Ascending aorta (tissue), 2 donors: Measurements from ENCODE around the gene DIDO1. TPM values are rescaled to one million over a fixed set of nuclear protein-coding genes. Genes with fewer than 3 reads are reported as not detected.

Experiments
- DNase-seq, 2 donors: peaks; one replicate each; pipeline ENCODE4 v3.0.0-alpha.2; 2019; ENCODE audit warnings: low spot score in 2 of 2
- H3K27ac ChIP-seq, 2 donors: fragments of 200-600 bp; sonication (generic); one replicate each; pipeline ENCODE4 v1.5.1; 2016 to 2017; ENCODE audit warnings: mild to moderate bottlenecking in 1 of 2
- H3K27me3 ChIP-seq: fragments of 200-600 bp; sonication (generic); one replicate; pipeline ENCODE4 v1.5.1; 2017
- H3K36me3 ChIP-seq, 2 donors: fragments of 200-600 bp; sonication (generic); one replicate each; pipeline ENCODE4 v1.5.1; 2016
- H3K4me1 ChIP-seq, 2 donors: fragments of 200-600 bp; sonication (generic); one replicate each; pipeline ENCODE4 v1.5.1; 2016 to 2017; ENCODE audit warnings: mild to moderate bottlenecking in 1 of 2
- H3K4me3 ChIP-seq, 2 donors: fragments of 200-600 bp; sonication (generic); one replicate each; pipeline ENCODE4 v1.5.1; 2016 to 2017; ENCODE audit warnings: mild to moderate bottlenecking in 1 of 2
- H3K9me3 ChIP-seq, 2 donors: fragments of 200-600 bp; sonication (generic); one replicate each; pipeline ENCODE4 v1.5.1; 2016
- intact Hi-C: fragments of 100-400 bp; cut with DNase I; formaldehyde crosslinking; loops from one replicate; pipeline ENCODE4 v1.15.1; 2023
- total RNA-seq: library from RNA; depleted of rRNA; stranded (reverse); fragments of >200 nt; gene quantifications from one replicate; pipeline ENCODE4 v1.1.0, GENCODE V29; 2016
- TF ChIP-seq, protein P1 (sequence below), 3 experiments: fragments of 200-600 bp in 2 of 3; fragments of 450-650 bp in 1 of 3; sonication (generic) in 2 of 3; IDR thresholded peaks; one replicate each; pipeline ENCODE4 v1.5.1; 2016 to 2019; ENCODE audit warnings: antibody characterized with exemption in 3 of 3, mild to moderate bottlenecking in 1 of 3, moderate library complexity in 1 of 3

The DIDO1 gene
- total RNA-seq, 1 donor from 2014 or later, result 42.4 TPM

DNA sequence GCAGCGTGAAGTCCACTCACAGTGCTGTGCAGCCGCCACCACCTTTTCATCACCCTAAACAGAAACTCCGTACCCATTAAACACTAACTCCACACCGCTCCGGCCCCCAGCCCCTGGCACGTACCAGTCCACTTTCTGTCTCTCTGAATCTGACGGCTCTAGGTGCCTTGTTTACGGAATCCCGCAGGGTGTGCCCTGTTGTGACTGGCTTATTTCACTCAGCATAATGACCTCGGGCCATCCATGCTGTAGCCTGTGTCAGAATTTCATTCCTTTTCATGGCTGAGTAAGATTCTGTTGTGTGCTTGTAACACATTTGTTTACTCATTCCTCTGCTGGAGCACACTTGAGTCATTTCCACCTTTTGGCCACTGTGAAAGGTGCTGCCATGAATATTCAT lies 82.6 kb downstream of the DIDO1 start:
- TF ChIP-seq, protein P1, sequence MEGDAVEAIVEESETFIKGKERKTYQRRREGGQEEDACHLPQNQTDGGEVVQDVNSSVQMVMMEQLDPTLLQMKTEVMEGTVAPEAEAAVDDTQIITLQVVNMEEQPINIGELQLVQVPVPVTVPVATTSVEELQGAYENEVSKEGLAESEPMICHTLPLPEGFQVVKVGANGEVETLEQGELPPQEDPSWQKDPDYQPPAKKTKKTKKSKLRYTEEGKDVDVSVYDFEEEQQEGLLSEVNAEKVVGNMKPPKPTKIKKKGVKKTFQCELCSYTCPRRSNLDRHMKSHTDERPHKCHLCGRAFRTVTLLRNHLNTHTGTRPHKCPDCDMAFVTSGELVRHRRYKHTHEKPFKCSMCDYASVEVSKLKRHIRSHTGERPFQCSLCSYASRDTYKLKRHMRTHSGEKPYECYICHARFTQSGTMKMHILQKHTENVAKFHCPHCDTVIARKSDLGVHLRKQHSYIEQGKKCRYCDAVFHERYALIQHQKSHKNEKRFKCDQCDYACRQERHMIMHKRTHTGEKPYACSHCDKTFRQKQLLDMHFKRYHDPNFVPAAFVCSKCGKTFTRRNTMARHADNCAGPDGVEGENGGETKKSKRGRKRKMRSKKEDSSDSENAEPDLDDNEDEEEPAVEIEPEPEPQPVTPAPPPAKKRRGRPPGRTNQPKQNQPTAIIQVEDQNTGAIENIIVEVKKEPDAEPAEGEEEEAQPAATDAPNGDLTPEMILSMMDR (IDR thresholded peaks at IDR 0.05), result no peak
- DNase-seq, result no peak
- Histone ChIP-seq H3K4me1 (no peaks in the 10 kb centered on the region), H3K9me3 (no peaks in the 10 kb centered on the region), H3K27ac (no peak overlapping the region), H3K4me3 (no peak overlapping the region), H3K27me3 (no peaks in the 10 kb centered on the region), H3K36me3 (peaks cover 3 to 9% of the 10 kb centered on the region in 2 donors)
- intact Hi-C loops, result no loop called here

DNA sequence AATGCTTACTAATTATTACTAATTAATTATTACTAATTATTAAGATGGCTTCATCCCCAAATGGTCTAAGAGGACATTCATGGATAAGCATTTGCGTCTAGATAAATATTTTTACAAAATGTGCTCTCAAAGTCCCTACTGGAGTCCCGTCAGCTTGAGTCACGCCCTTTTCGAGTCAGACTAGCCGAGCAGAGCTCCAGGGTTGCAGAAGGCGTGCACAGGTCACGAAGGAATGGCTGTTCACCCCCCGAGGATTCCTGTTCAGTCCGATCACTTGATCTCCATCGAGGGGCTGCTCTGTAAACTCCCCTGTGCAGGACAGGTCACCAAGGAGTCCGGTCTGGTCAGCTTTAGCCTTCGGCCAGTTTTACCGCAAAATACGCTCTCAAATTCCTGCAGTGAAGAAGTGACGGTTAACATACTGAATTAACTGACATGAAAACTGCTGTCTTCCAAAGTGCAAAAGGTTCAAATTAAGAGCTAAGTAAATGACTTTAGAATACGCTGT lies 84.5 kb downstream of the DIDO1 start:
- Histone ChIP-seq H3K4me1 (no peaks in the 10 kb centered on the region), H3K27me3 (no peaks in the 10 kb centered on the region), H3K27ac (no peak overlapping the region), H3K36me3 (peaks cover 3 to 9% of the 10 kb centered on the region in 2 donors), H3K4me3 (no peak overlapping the region), H3K9me3 (no peaks in the 10 kb centered on the region)
- intact Hi-C loops, result no loop called here
- TF ChIP-seq, protein P1 (IDR thresholded peaks at IDR 0.05), result no peak
- no peak for DNase-seq

DNA sequence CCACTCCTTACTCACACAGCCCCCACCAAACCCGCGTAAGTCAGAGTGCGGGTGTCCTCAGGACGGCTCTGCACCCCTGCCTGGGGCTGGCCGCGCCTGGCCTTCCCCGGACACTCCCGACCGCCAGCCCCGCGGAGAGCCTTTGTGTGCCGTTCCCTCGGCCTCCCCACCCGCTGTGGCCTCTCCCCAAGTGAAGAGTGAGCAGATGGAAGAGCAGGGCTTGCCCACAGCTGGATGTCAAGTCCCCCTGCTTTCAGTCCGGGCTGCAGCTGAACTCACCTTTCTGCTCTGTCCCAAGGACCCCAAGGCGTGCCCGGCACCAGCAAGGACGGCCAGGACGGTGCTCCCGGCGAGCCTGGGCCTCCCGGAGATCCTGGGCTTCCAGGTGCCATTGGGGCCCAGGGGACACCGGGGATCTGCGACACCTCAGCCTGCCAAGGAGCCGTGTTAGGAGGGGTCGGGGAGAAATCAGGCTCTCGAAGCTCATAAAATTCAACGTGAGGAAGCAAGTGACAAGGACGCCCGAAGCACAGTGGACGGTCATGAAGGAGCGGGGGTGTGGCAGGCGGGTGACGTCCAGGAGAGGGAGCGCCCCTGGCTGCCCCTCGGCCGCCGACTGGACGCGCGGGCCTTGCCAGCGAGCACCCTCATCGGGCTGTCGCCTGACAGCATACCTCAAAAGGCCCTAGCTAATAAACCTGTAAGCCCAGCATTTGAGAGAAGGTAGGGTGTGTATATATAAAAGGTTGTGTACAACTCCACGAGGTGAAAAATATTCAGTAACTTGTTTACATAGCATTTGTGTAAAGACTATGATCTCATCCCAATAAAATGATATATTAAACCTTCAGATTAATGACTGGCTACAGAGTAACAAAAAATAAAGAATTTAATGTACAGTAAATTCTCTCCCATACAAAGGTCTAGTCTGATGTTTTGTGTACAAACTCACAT lies 85.8 kb downstream of the DIDO1 start:
- no peak for DNase-seq
- Histone ChIP-seq H3K4me1 (no peaks in the 10 kb centered on the region), H3K4me3 (no peak overlapping the region), H3K9me3 (no peaks in the 10 kb centered on the region), H3K27ac (no peak overlapping the region), H3K27me3 (no peaks in the 10 kb centered on the region), H3K36me3 (peaks cover 1 to 3% of the 10 kb centered on the region in 2 donors)
- TF ChIP-seq, protein P1 (IDR thresholded peaks at IDR 0.05), result no peak
- intact Hi-C loops, result no loop called here

DNA sequence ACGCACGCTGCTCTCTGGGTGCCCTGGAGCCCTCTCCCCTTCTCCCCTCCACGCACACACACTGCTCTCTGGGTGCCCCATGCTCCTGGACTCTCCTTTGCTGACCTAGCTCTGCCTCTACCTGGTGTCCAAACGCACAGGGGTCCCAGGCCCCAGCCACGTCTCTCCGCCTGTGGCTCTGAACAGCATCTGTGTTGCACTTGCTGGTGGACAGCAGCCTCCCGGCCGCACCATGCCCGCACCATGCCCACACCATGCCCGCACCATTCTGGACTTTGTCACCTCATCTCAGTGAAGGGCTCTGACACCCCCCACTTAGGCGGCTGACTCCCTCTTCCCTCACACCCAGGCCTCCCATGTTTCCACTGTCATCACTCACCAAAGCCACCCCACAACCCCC lies 86.5 kb downstream of the DIDO1 start:
- H3K4me3 ChIP-seq, result no peak overlapping the region
- no peaks in the 10 kb centered on the region for H3K36me3 ChIP-seq
- TF ChIP-seq, protein P1 (IDR thresholded peaks at IDR 0.05), result no peak
- no peaks in the 10 kb centered on the region for H3K9me3 ChIP-seq
- no peak for DNase-seq
- no peaks in the 10 kb centered on the region for H3K4me1 ChIP-seq
- H3K27ac ChIP-seq, result no peak overlapping the region
- no peaks in the 10 kb centered on the region for H3K27me3 ChIP-seq
- intact Hi-C loops, result no loop called here

DNA sequence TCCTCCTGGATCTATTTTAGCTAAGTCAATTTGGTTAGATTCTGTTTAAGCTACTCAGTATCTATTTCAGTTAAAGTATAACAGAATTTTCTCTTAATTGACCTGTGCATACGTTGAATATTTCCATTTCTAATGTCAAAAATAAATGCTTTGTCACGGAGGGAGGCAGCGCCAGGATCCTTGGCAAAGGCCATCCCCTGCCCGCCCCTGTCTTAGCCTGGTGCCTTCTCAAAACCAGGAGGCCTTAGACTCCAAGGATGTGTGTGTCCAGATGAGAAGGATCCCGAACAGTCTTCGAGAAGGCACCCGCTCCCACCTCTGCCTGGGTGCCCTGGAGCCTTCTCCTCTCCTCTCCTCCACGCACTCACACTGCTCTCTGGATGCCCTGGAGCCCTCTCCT lies 87.0 kb downstream of the DIDO1 start:
- H3K9me3 ChIP-seq, result no peaks in the 10 kb centered on the region
- H3K27me3 ChIP-seq, result no peaks in the 10 kb centered on the region
- no peaks in the 10 kb centered on the region for H3K36me3 ChIP-seq
- DNase-seq, result no peak
- H3K27ac ChIP-seq, result no peak overlapping the region
- intact Hi-C loops, result no loop called here
- TF ChIP-seq, protein P1 (IDR thresholded peaks at IDR 0.05), result no peak
- H3K4me3 ChIP-seq, result no peak overlapping the region
- H3K4me1 ChIP-seq, result no peaks in the 10 kb centered on the region
